PC-9 (cell line): Measurements from ENCODE around the gene GPR34. TPM values are rescaled to one million over a fixed set of nuclear protein-coding genes. Genes with fewer than 3 reads are reported as not detected.

Experiments used
- BruUV-seq: library from RNA; stranded (reverse); fragments of 400-500 nt; replicated peaks from 2 replicates; lab custom pipeline; 2021; lab: Mats Ljungman, UMichigan
- CTCF ChIA-PET: fragments of 300-600 bp; sonication (Branson Sonifier 250); formaldehyde crosslinking; loops from one replicate; lab custom pipeline; 2022; ENCODE audit warnings: antibody characterized with exemption; lab: Charles Lee
- POLR2A ChIA-PET: fragments of 300-600 bp; sonication (Branson Sonifier 250); formaldehyde crosslinking; loops from one replicate; lab custom pipeline; 2022; ENCODE audit warnings: antibody characterized with exemption; ENCODE audit not compliant: unreplicated experiment; lab: Charles Lee
- DNase-seq, 2 experiments: peaks; one replicate each; pipeline versions ENCODE4 v3.0.0 to v3.0.0-alpha.2; 2015 to 2022; ENCODE audit warnings: mixed read lengths in 1 of 2
- H2AFZ ChIP-seq: fragments of 200-600 bp; sonication (generic); 2 replicates; pipeline ENCODE4 v1.8.1; 2017; ENCODE audit warnings: antibody characterized with exemption
- H3F3A ChIP-seq: fragments of 200-600 bp; sonication (generic); 2 replicates; pipeline ENCODE4 v1.8.1; 2017; ENCODE audit warnings: antibody characterized with exemption, mild to moderate bottlenecking, low read depth; ENCODE audit not compliant: insufficient read depth
- H3K27ac ChIP-seq: fragments of 200-600 bp; sonication (generic); 2 replicates; pipeline ENCODE4 v1.6.1; 2016; ENCODE audit warnings: mixed run types
- H3K27me3 ChIP-seq: fragments of 200-600 bp; sonication (generic); 2 replicates; pipeline ENCODE4 v1.6.1; 2016; ENCODE audit warnings: low read depth, mixed run types; ENCODE audit not compliant: insufficient read depth
- H3K36me3 ChIP-seq: fragments of 200-600 bp; sonication (generic); 2 replicates; pipeline ENCODE4 v1.6.1; 2016; ENCODE audit warnings: low read depth, mixed run types
- H3K4me1 ChIP-seq: fragments of 200-600 bp; sonication (generic); replicated peaks from 2 replicates; pipeline ENCODE4 v1.6.1; 2016; ENCODE audit warnings: mixed run types; ENCODE audit not compliant: insufficient read depth
- H3K4me2 ChIP-seq: fragments of 200-600 bp; sonication (generic); 2 replicates; pipeline ENCODE4 v1.6.1; 2017; ENCODE audit warnings: mixed run types
- H3K4me3 ChIP-seq: fragments of 200-600 bp; sonication (generic); 2 replicates; pipeline ENCODE4 v1.6.1; 2016; ENCODE audit warnings: mixed run types
- H3K79me2 ChIP-seq: fragments of 200-600 bp; sonication (generic); 2 replicates; pipeline ENCODE4 v1.6.1; 2017; ENCODE audit warnings: low read depth, mixed run types
- H3K9me2 ChIP-seq: fragments of 200-600 bp; sonication (generic); 2 replicates; pipeline ENCODE4 v1.8.1; 2017; ENCODE audit warnings: mild to moderate bottlenecking; ENCODE audit not compliant: insufficient read depth
- H3K9me3 ChIP-seq: fragments of 200-600 bp; sonication (generic); 2 replicates; pipeline ENCODE4 v1.8.1; 2016; ENCODE audit warnings: low read depth; ENCODE audit not compliant: insufficient read depth
- H4K20me1 ChIP-seq: fragments of 200-600 bp; sonication (generic); 2 replicates; pipeline ENCODE4 v1.8.1; 2017; ENCODE audit not compliant: insufficient read depth
- EZH2 ChIP-seq: fragments of 200-600 bp; sonication (generic); IDR thresholded peaks from 2 replicates; pipeline ENCODE4 v1.8.0; 2017; ENCODE audit warnings: antibody characterized with exemption, low read depth
- intact Hi-C: fragments of 100-400 bp; cut with micrococcal nuclease; formaldehyde crosslinking; loops from one replicate; pipeline ENCODE4 v1.10.0; 2022; ENCODE audit not compliant: unreplicated experiment
- total RNA-seq: library from RNA; stranded (reverse); gene quantifications from 2 replicates; pipeline ENCODE4 v1.2.3, GENCODE V29; 2021
- TF ChIP-seq, protein P1 (sequence below): fragments of 200-600 bp; sonication (generic); conservative IDR thresholded peaks from 2 replicates; pipeline ENCODE4 v1.6.1; 2017; ENCODE audit warnings: mixed run types, antibody characterized with exemption, mild to moderate bottlenecking, moderate library complexity

The GPR34 gene
- total RNA-seq, 1 experiment from 2014 or later, result not detected

DNA sequence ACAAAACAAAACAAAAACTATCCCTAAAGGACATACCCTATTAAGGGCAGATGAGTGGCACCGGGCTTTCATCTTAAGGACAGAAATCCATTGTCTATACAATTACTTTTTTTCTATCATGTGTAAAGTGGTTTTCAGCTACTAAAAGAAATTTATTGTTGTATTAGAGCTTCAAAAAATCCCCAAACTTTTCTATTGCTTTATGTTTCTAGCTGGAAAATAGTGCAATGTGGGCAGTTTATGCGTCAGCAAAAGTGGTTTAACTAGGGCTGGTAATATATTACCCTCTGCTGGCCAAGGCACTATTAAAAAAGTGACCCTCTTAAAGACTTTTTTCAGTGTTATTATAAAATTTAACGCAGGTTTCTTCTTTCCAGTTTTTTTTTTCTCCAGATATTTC lies 19.7 kb downstream of the GPR34 start:
- Histone ChIP-seq H3K4me3 (no peak overlapping the region), H3K4me2 (no peak overlapping the region), H3K79me2 (no peaks in the 10 kb centered on the region), H3K27ac (no peak overlapping the region), H3K4me1 (no peaks in the 10 kb centered on the region), H3F3A (no peaks in the 10 kb centered on the region), H3K9me2 (no peaks in the 10 kb centered on the region), H4K20me1 (no peaks in the 10 kb centered on the region), H2AFZ (no peak overlapping the region), H3K9me3 (no peaks in the 10 kb centered on the region), H3K27me3 (no peaks in the 10 kb centered on the region), H3K36me3 (no peaks in the 10 kb centered on the region)
- no peak for TF ChIP-seq EZH2
- TF ChIP-seq, protein P1, sequence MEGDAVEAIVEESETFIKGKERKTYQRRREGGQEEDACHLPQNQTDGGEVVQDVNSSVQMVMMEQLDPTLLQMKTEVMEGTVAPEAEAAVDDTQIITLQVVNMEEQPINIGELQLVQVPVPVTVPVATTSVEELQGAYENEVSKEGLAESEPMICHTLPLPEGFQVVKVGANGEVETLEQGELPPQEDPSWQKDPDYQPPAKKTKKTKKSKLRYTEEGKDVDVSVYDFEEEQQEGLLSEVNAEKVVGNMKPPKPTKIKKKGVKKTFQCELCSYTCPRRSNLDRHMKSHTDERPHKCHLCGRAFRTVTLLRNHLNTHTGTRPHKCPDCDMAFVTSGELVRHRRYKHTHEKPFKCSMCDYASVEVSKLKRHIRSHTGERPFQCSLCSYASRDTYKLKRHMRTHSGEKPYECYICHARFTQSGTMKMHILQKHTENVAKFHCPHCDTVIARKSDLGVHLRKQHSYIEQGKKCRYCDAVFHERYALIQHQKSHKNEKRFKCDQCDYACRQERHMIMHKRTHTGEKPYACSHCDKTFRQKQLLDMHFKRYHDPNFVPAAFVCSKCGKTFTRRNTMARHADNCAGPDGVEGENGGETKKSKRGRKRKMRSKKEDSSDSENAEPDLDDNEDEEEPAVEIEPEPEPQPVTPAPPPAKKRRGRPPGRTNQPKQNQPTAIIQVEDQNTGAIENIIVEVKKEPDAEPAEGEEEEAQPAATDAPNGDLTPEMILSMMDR, result no peak
- ChIA-PET CTCF (no interaction called here), POLR2A (no interaction called here)
- intact Hi-C loops, result no loop called here
- BruUV-seq, result no TSS peak
- no peak for DNase-seq

GRCh38 chrX:41711021-41711667 lies 22.4 kb downstream of the GPR34 start:
- no peaks in the 10 kb centered on the region for H3K36me3 ChIP-seq
- no peak overlapping the region for H2AFZ ChIP-seq
- ChIA-PET CTCF (no interaction called here), POLR2A (no interaction called here)
- H3K79me2 ChIP-seq, result no peaks in the 10 kb centered on the region
- H3K27me3 ChIP-seq, result no peaks in the 10 kb centered on the region
- TF ChIP-seq, protein P1, result no peak
- no peak for TF ChIP-seq EZH2
- no peak for DNase-seq
- H3K4me1 ChIP-seq, result no peaks in the 10 kb centered on the region
- intact Hi-C loops, result no loop called here
- H3K4me3 ChIP-seq, result no peak overlapping the region
- H4K20me1 ChIP-seq, result no peaks in the 10 kb centered on the region
- no peak overlapping the region for H3K27ac ChIP-seq
- H3K4me2 ChIP-seq, result no peak overlapping the region
- H3F3A ChIP-seq, result no peaks in the 10 kb centered on the region
- BruUV-seq, result no TSS peak
- H3K9me2 ChIP-seq, result no peaks in the 10 kb centered on the region
- no peaks in the 10 kb centered on the region for H3K9me3 ChIP-seq

- no peak for TF ChIP-seq EZH2
- TF ChIP-seq, protein P1, result no peak
- Histone ChIP-seq H3K79me2 (no peaks in the 10 kb centered on the region), H3K4me1 (no peaks in the 10 kb centered on the region), H3K27me3 (no peaks in the 10 kb centered on the region), H3F3A (no peaks in the 10 kb centered on the region), H3K9me3 (no peaks in the 10 kb centered on the region), H4K20me1 (no peaks in the 10 kb centered on the region), H3K4me2 (no peak overlapping the region), H2AFZ (no peak overlapping the region), H3K27ac (no peak overlapping the region), H3K9me2 (no peaks in the 10 kb centered on the region), H3K4me3 (no peak overlapping the region), H3K36me3 (no peaks in the 10 kb centered on the region)
- ChIA-PET CTCF (no interaction called here), POLR2A (no interaction called here)
- DNase-seq, result no peak
- BruUV-seq, result no TSS peak
- intact Hi-C loops, result no loop called here
These were observed 27.4 kb downstream of the GPR34 start for GRCh38 chrX:41716222-41716621.
